HCT116 (cell line): ENCODE measurements around the gene ILF2. TPM values are rescaled to one million over a fixed set of nuclear protein-coding genes. Genes with fewer than 3 reads are reported as not detected.

Source experiments
- ATAC-seq: fragments of 200-7000 bp; cut with Tn5 transposase; 2 replicates; pipeline ENCODE4 v1.9.1; 2020; ENCODE audit warnings: mild to moderate bottlenecking, moderate library complexity
- BruUV-seq: library from RNA; stranded (reverse); fragments of 400-500 nt; replicated peaks from 2 replicates; lab custom pipeline; 2021; lab: Mats Ljungman, UMichigan
- CTCF ChIA-PET: fragments of 300-600 bp; sonication (Branson Sonifier 250); formaldehyde crosslinking; loops from one replicate; lab custom pipeline; 2021; ENCODE audit warnings: antibody characterized with exemption; lab: Charles Lee
- POLR2A ChIA-PET: fragments of 300-600, 350-600 bp; sonication (Branson Sonifier 250); formaldehyde crosslinking; loops from one replicate; lab custom pipeline; 2021; ENCODE audit warnings: antibody characterized with exemption; lab: Charles Lee
- RAD21 ChIA-PET, 2 experiments: fragments of 300-600 bp; sonication (Branson Sonifier 250); formaldehyde crosslinking; loops; one replicate each; lab custom pipeline; 2023; ENCODE audit warnings: low total read pairs in 2 of 2; ENCODE audit not compliant: uncharacterized antibody in 2 of 2, unreplicated experiment in 2 of 2, low non-redundant PET in 1 of 2; lab: Charles Lee
- DNase-seq: peaks from one replicate; pipeline ENCODE4 v3.0.0-alpha.2; 2010; ENCODE audit warnings: low read depth, low spot score
- H2AFZ ChIP-seq: fragments of 200-600 bp; shearing (Covaris generic), sonication (generic); 2 replicates; pipeline ENCODE4 v1.6.1; 2017; ENCODE audit warnings: low read depth, mixed run types, mixed read lengths, antibody characterized with exemption, low read length; ENCODE audit not compliant: poor library complexity, severe bottlenecking
- H3K27ac ChIP-seq: 2 replicates; pipeline ENCODE4 v1.5.1; 2012; ENCODE audit warnings: low read depth, low read length
- H3K27me3 ChIP-seq: fragments of 200-600 bp; sonication (generic); 2 replicates; pipeline ENCODE4 v1.6.1; 2016; ENCODE audit warnings: mixed run types, low read length, mixed read lengths; ENCODE audit not compliant: insufficient read depth
- H3K36me3 ChIP-seq, 2 experiments: fragments of 200-500 bp in 1 of 2; fragments of 200-600 bp in 1 of 2; sonication (Bioruptor generic) in 1 of 2; sonication (generic) in 1 of 2; 2 replicates each; pipeline versions ENCODE4 v1.5.1 to v1.6.1; 2014 to 2016; ENCODE audit warnings: low read length in 2 of 2, inconsistent platforms in 1 of 2, mixed read lengths in 1 of 2, mixed run types in 1 of 2; ENCODE audit not compliant: insufficient read depth in 2 of 2, control insufficient read depth in 1 of 2
- H3K4me1 ChIP-seq, 2 experiments: fragments of 200-600 bp in 1 of 2; sonication (generic) in 1 of 2; 2 replicates each; pipeline versions ENCODE4 v1.5.1 to v1.6.1; 2012 to 2017; ENCODE audit warnings: low read length in 2 of 2, inconsistent platforms in 1 of 2, mild to moderate bottlenecking in 1 of 2, mixed read lengths in 1 of 2, mixed run types in 1 of 2, moderate library complexity in 1 of 2; ENCODE audit not compliant: insufficient read depth in 2 of 2, control insufficient read depth in 1 of 2
- H3K4me2 ChIP-seq: fragments of 200-600 bp; sonication (generic); 2 replicates; pipeline ENCODE4 v1.6.1; 2017; ENCODE audit warnings: mixed run types, low read length, mixed read lengths
- H3K4me3 ChIP-seq, 2 experiments: fragments of 200-600 bp in 1 of 2; sonication (generic) in 1 of 2; replicated peaks in 1 of 2; 2 replicates each; pipeline ENCODE4 v1.5.1; 2011 to 2016; ENCODE audit warnings: low read length in 2 of 2, control low read depth in 1 of 2, low read depth in 1 of 2, mild to moderate bottlenecking in 1 of 2, mixed read lengths in 1 of 2, mixed run types in 1 of 2
- H3K79me2 ChIP-seq: fragments of 200-600 bp; sonication (generic); 2 replicates; pipeline ENCODE4 v1.6.1; 2017; ENCODE audit warnings: mild to moderate bottlenecking, mixed run types, low read length, moderate library complexity, mixed read lengths; ENCODE audit not compliant: insufficient read depth
- H3K9ac ChIP-seq: fragments of 200-600 bp; sonication (generic); 2 replicates; pipeline ENCODE4 v1.6.1; 2016; ENCODE audit warnings: low read length, mixed read lengths
- H3K9me2 ChIP-seq: fragments of 200-600 bp; sonication (generic), shearing (Covaris generic); 2 replicates; pipeline ENCODE4 v1.6.1; 2017; ENCODE audit warnings: mixed run types, mild to moderate bottlenecking, moderate library complexity; ENCODE audit not compliant: insufficient read depth
- H3K9me3 ChIP-seq, 2 experiments: fragments of 200-500 bp in 1 of 2; fragments of 200-600 bp in 1 of 2; sonication (Bioruptor generic) in 1 of 2; sonication (generic) in 1 of 2; 2 replicates each; pipeline ENCODE4 v1.6.1; 2014 to 2017; ENCODE audit warnings: low read length in 2 of 2, mixed read lengths in 2 of 2, inconsistent platforms in 1 of 2, low read depth in 1 of 2, mild to moderate bottlenecking in 1 of 2, mixed run types in 1 of 2, moderate library complexity in 1 of 2; ENCODE audit not compliant: control insufficient read depth in 1 of 2, insufficient read depth in 1 of 2
- H4K20me1 ChIP-seq: fragments of 200-600 bp; sonication (generic), shearing (Covaris generic); 2 replicates; pipeline ENCODE4 v1.6.1; 2017; ENCODE audit warnings: mixed run types, mild to moderate bottlenecking, moderate library complexity; ENCODE audit not compliant: insufficient read depth
- CBX3 ChIP-seq: IDR thresholded peaks from 2 replicates; pipeline ENCODE4 v1.6.1; 2012; ENCODE audit warnings: low read depth
- EGR1 ChIP-seq: IDR thresholded peaks from 2 replicates; pipeline ENCODE4 v1.6.1; 2012; ENCODE audit warnings: low read depth
- ELF1 ChIP-seq: IDR thresholded peaks from 2 replicates; pipeline ENCODE4 v1.6.1; 2012; ENCODE audit warnings: low read depth, borderline replicate concordance
- EZH2 ChIP-seq: fragments of 200-600 bp; sonication (generic); IDR thresholded peaks from 2 replicates; pipeline ENCODE4 v1.6.1; 2017; ENCODE audit warnings: antibody characterized with exemption, mixed run types
- EZH2phosphoT487 ChIP-seq: fragments of 200-600 bp; IDR thresholded peaks from 2 replicates; pipeline ENCODE4 v1.6.1; 2018; ENCODE audit warnings: antibody characterized with exemption, borderline replicate concordance
- FOSL1 ChIP-seq: IDR thresholded peaks from 2 replicates; pipeline ENCODE4 v1.6.1; 2012; ENCODE audit warnings: low read depth
- JUND ChIP-seq: IDR thresholded peaks from 2 replicates; pipeline ENCODE4 v1.6.1; 2012
- POLR2A ChIP-seq: IDR thresholded peaks from 2 replicates; pipeline ENCODE4 v1.7.0; 2011; ENCODE audit warnings: borderline replicate concordance; ENCODE audit not compliant: insufficient read depth, insufficient read length; ENCODE audit errors: extremely low read depth
- POLR2AphosphoS5 ChIP-seq: IDR thresholded peaks from 2 replicates; pipeline ENCODE4 v1.6.1; 2011; ENCODE audit warnings: mild to moderate bottlenecking, low read depth, low read length, moderate library complexity
- SP1 ChIP-seq: IDR thresholded peaks from 2 replicates; pipeline ENCODE4 v1.6.1; 2012; ENCODE audit warnings: low read depth
- TCF7L2 ChIP-seq: IDR thresholded peaks from 2 replicates; pipeline ENCODE4 v1.7.0; 2011; ENCODE audit warnings: borderline replicate concordance, inconsistent platforms; ENCODE audit not compliant: insufficient read depth, insufficient read length; ENCODE audit errors: extremely low read depth
- ZFX ChIP-seq: fragments of 450-650 bp; IDR thresholded peaks from 2 replicates; pipeline ENCODE4 v1.6.1; 2017
- ZNF274 ChIP-seq: fragments of 200-500 bp; sonication (Bioruptor generic); IDR thresholded peaks from 2 replicates; pipeline ENCODE4 v1.6.1; 2014; ENCODE audit warnings: mild to moderate bottlenecking, low read depth, low read length, inconsistent platforms
- intact Hi-C: fragments of 100-400 bp; cut with micrococcal nuclease; formaldehyde crosslinking; loops from 2 replicates; pipeline ENCODE4 v1.10.0; 2022
- total RNA-seq: library from RNA; stranded (reverse); gene quantifications from one replicate; pipeline ENCODE4 v1.2.1, GENCODE V29; 2021; ENCODE audit not compliant: unreplicated experiment
- TF ChIP-seq, protein P1 (sequence below): IDR thresholded peaks from 2 replicates; pipeline ENCODE4 v1.6.1; 2012
- TF ChIP-seq, protein P2 (sequence below): IDR thresholded peaks from 2 replicates; pipeline ENCODE4 v1.6.1; 2011; ENCODE audit warnings: mild to moderate bottlenecking, low read length, moderate library complexity; ENCODE audit not compliant: insufficient replicate concordance; ENCODE audit errors: extremely low read depth
- TF ChIP-seq, protein P3 (sequence below): IDR thresholded peaks from 2 replicates; pipeline ENCODE4 v1.6.1; 2012

Gene ILF2
- total RNA-seq, 1 experiment from 2014 or later = 335 TPM

DNA sequence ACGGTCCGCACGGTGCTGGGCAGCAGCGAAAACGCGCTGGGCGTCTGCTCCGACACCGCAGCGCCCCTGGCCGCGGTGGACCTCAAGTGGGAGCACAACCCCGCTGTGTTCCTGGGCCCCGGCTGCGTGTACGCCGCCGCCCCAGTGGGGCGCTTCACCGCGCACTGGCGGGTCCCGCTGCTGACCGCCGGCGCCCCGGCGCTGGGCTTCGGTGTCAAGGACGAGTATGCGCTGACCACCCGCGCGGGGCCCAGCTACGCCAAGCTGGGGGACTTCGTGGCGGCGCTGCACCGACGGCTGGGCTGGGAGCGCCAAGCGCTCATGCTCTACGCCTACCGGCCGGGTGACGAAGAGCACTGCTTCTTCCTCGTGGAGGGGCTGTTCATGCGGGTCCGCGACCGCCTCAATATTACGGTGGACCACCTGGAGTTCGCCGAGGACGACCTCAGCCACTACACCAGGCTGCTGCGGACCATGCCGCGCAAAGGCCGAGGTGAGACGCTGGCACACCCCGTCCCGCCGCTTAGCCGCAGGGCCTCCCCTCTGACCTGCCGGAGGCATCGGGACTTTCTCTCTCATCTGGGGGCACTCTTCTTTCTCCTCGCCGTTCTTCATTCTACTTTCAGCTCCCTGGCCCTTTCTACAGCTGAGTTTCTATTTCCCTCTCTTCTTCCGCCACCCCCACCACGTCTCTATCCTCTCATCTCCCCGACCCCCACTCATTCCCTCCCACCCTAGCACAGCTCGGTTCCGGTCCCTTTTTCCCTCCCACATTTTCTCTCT is 8.7 kb upstream of the ILF2 start:
- intact Hi-C loops = loop anchor here (10.0 kb wide), 1 partner anchor 95 kb away; the partner anchor contains the start of gene SLC27A3

More for the DNA sequence above, 8.7 kb upstream of the ILF2 start:
- Histone ChIP-seq H3K79me2 (no peaks in the 10 kb centered on the region), H3K27ac (no peak overlapping the region), H3K9me2 (no peaks in the 10 kb centered on the region), H2AFZ (no peak overlapping the region), H4K20me1 (no peaks in the 10 kb centered on the region), H3K9ac (no peak overlapping the region), H3K4me1 (peaks cover 0 to 8% of the 10 kb centered on the region in 2 experiments; a peak in 2 of 4 replicates), H3K27me3 (no peaks in the 10 kb centered on the region), H3K4me3 (no peak overlapping the region), H3K4me2 (no peak overlapping the region), H3K36me3 (no peaks in the 10 kb centered on the region), H3K9me3 (no peaks in the 10 kb centered on the region)
- BruUV-seq = no TSS peak
- ChIA-PET RAD21 (no interaction called here), CTCF (no interaction called here), POLR2A (no interaction called here)
- no peak for TF ChIP-seq EZH2phosphoT487
- no peak for TF ChIP-seq FOSL1
- TF ChIP-seq, protein P1, sequence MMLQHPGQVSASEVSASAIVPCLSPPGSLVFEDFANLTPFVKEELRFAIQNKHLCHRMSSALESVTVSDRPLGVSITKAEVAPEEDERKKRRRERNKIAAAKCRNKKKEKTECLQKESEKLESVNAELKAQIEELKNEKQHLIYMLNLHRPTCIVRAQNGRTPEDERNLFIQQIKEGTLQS = no peak
- no peak for TF ChIP-seq ELF1
- TF ChIP-seq, protein P2, sequence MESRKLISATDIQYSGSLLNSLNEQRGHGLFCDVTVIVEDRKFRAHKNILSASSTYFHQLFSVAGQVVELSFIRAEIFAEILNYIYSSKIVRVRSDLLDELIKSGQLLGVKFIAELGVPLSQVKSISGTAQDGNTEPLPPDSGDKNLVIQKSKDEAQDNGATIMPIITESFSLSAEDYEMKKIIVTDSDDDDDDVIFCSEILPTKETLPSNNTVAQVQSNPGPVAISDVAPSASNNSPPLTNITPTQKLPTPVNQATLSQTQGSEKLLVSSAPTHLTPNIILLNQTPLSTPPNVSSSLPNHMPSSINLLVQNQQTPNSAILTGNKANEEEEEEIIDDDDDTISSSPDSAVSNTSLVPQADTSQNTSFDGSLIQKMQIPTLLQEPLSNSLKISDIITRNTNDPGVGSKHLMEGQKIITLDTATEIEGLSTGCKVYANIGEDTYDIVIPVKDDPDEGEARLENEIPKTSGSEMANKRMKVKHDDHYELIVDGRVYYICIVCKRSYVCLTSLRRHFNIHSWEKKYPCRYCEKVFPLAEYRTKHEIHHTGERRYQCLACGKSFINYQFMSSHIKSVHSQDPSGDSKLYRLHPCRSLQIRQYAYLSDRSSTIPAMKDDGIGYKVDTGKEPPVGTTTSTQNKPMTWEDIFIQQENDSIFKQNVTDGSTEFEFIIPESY = no peak
- no peak for TF ChIP-seq SP1
- no peak for TF ChIP-seq ZNF274
- TF ChIP-seq ZFX = no peak
- no peak for TF ChIP-seq CBX3
- TF ChIP-seq, protein P3, sequence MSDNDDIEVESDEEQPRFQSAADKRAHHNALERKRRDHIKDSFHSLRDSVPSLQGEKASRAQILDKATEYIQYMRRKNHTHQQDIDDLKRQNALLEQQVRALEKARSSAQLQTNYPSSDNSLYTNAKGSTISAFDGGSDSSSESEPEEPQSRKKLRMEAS = no peak
- no peak for TF ChIP-seq POLR2AphosphoS5
- TF ChIP-seq JUND = no peak
- TF ChIP-seq POLR2A = no peak
- no peak for TF ChIP-seq EGR1
- TF ChIP-seq TCF7L2 = no peak
- no peak for TF ChIP-seq EZH2
- DNase-seq = no peak
- no peak for ATAC-seq
